HG02610 (cell line): ENCODE results near the gene ERCC1.

ENCODE experiments used
- ATAC-seq: cut with Tn5 transposase; IDR thresholded peaks from one replicate; pipeline ENCODE4 v1.9.1; 2021; ENCODE audit warnings: mild to moderate bottlenecking, moderate library complexity; ENCODE audit not compliant: unreplicated experiment

Gene ERCC1

DNA sequence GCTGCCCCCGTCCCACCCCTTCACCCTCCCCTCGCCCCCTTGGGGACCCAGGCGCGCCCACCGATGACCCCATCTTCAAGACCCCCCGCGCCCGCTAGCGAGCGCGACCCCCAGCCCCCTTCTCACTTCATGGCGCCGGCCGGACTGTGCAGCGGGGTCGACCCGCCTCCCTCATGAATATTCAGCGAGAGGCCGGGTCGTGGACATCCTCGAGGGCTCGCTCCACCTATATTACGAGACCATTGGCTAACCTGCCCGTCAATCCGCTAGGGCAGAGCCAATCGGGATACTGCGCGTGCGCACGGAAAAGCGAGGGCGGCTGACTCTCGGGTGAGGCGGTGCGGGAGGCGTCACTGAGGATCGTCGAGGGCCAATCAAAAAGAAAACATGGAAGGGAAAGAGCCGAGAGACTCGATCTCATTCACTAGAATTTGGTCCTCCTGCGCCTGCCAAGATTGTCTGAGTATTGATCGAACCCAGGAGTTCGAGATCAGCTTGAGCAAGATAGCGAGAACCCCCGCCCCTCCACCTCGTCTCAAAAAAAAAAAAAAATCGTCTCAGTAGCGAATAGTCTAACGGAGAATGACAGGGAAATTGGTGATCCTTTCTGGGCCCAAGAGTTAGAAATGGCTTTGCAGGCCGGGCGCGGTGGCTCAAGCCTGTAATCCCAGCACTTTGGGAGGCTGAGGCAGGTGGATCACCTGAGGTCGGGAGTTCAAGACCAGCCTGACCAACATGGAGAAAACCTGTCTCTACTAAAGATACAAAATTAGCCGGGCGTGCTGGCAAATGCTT is 53.1 kb downstream of the ERCC1 start, which contains the start of gene ERCC2:
Gene ERCC2 (minus strand): TSS at position 164 of the 795 bp plus-strand sequence. CDS start 33 bp downstream, at position 131.
- peak; percentile 95 for ATAC-seq

DNA sequence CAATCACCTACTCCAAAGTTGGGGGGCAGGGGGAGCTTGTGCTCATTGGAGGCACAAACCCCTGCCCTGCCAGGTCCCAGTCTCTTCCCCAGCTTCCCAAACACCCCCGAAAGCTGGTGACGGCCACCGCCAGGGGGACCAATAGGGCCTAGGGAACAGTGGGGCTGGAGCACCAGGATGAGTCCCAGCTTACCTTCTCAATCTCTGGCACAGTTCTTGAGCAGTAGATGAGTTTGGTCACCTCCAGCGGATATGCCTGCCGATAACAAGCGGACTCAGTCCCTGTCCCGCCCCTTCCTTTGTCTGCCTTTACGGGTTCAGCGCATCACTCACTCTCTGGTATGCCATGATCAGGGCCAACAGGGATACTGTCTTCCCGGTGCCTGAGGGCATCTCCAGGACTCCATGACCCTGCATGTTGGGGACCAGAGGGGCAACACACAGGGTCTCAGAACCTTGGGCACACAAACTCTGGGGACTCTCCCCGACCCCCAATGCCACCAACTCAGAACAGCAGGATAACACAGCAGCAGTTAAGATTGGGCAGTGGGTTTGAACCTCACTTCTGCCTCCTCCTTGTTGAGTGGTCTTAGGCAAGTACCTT is 54.9 kb downstream of the ERCC1 start:
- no peak for ATAC-seq

DNA sequence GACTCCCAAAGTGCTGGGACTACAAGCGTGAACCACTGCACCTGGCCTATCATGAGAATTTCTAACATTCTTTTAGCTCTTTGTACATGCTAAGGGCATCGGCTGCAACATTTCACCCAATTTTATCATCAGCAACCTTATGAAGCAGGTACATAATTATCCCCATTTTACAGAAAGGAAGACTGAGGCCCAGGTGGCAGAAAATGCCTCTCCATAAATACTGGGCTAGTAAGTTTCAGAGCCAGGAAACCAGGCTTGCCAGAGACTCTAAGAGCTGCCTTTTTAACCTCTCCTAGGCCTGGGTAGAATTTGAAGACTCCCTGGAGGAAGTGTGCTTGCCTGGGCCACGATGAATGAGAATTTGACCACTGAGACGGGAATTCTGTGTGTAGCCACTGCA is 55.6 kb downstream of the ERCC1 start:
- no peak for ATAC-seq

DNA sequence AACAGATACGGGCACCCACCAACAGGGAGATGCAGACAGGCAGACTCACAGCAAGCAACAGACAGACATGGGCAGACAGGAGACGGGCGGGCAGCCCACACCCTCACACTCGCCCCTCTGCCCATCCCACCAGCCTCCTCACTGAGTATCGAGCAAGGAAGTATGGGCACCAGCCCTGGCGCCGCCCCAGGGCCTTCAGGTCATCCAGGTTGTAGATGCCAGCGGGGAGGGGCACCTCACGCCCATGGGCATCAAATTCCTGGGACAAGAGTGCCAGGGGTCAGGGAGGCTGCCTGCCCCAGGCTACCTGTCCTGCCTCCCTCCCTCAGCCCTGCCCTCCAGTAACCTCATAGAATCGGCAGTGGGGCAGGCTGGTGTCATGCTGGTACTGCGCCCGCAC is 59.0 kb downstream of the ERCC1 start:
- ATAC-seq, result no peak

DNA sequence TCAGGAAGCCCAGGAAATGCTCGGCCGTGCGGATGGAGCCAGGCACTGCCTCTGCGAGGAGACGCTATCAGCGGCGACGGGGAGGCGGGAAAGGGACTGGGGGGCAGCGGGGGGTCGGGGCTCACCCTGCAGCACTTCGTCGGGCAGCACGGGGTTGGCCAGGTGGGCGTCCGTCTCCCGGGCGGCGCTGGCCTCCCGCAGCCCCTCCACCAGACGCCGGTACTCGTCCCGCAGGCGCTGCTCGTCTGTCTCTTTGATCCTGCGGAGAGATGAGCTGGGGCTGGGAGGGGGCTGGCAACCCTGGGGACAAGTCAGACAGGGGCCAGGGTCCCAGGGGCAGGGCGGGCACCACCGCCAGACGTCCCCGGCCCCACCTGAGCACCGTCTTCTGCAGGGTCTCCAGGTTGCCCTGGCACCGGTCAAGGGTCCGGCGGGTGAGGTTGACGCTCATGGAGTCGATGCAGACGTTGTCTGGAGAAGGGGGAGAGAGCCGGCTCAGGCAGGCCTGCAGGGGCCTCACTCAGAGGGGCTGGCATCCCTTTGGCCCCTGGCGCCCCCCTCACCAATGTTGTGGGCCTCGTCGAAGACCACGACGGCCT is 59.8 kb downstream of the ERCC1 start:
- ATAC-seq, result no peak

DNA sequence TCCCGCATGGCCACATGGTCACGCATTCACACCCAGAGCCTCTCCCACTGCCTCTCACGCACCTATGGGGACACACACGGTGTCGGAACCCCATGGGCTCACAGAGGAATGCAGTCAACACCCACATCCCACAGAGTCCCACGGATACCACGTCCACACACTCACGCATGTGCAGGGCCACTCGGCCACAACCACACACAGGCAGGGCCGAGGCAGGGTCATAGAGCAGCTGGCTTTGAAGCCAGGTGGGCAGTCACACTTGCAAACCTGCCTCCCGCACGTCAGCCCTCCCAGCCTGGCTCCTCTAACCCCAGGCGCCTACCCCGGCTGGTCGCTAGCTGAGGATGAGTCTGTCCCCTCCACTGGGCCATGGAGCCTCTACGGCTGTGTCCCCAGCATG is 61.4 kb downstream of the ERCC1 start:
- no peak for ATAC-seq

DNA sequence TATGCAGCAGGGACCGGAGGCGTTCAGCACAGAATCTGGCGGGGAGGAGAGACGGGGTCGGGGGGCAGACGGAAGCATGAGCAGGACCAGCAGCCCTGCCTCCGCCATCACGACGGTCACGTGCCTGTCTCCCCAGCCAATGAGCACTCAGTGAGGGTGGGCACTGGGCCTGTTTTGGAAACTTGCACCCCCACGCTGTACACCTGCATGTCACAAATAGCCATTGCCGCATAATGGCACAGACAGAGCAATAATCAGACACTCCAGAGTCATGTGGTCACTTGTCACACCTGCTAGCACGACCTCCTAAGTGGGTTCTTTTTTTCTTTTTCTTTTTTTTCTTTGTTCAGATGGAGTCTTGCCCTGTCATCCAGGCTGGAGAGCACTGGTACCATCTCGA is 62.1 kb downstream of the ERCC1 start:
- ATAC-seq, result no peak

DNA sequence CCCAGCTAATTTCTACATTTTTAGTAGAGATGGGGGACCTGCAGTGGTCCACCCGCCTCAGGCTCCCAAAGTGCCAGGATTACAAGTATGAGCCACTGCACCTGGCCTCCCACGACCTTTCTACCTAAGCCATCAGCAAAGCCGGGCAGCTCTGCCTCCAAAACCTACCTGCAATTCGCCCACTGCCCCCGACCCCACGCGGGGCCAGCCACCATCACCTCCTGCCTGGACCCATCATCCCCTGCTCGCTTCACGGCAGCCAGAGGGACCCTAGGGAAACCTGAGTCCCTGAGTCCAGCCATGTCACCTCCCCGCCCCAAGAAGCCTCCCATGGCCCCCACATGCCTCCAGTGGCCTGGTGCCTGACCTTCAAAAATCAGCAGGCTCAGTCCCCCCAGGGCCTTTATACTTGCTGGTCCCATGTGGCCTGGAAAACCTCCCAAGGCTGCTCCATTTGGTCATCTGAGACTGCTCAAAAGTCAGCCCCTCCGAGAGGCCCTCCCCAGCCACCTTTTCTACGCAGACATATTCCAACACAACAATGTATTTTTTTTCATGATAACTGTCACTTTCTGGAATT is 65.4 kb downstream of the ERCC1 start:
- ATAC-seq, result no peak

DNA sequence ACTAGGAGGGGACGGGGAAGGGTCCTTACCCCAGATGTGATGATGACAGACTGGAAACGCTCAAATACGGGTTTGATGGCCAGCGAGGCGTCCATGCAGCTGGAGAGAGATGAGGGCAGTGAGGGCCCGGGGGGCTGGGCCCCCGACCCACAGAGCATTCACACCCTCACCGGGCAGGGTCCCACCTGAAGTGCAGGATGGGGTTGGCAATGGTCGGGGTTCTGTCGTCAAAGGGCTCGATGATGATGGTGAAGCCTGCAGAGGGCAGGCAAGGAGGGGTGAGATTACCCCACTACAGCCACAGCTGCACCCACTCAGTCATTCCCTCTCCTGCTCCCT is 66.3 kb downstream of the ERCC1 start:
- ATAC-seq, result no peak
